Calu3 (cell line): ENCODE results near the gene AGBL1. TPM values are rescaled to one million over a fixed set of nuclear protein-coding genes. Genes with fewer than 3 reads are reported as not detected.

ENCODE experiments used
- BruUV-seq: library from RNA; stranded (reverse); fragments of 400-500 nt; replicated peaks from 2 replicates; lab custom pipeline; 2021; lab: Mats Ljungman, UMichigan
- CTCF ChIA-PET: fragments of 300-600 bp; sonication (Branson Sonifier 250); formaldehyde crosslinking; loops from one replicate; lab custom pipeline; 2022; ENCODE audit warnings: antibody characterized with exemption; lab: Charles Lee
- DNase-seq: peaks from one replicate; pipeline ENCODE4 v3.0.0; 2022
- H3K27ac Mint-ChIP-seq: one replicate; pipeline ENCODE4 v1.8.0; 2022; ENCODE audit warnings: mixed read lengths; ENCODE audit not compliant: unreplicated experiment
- H3K27me3 Mint-ChIP-seq: one replicate; pipeline ENCODE4 v1.8.0; 2022; ENCODE audit warnings: mixed read lengths; ENCODE audit not compliant: unreplicated experiment
- H3K36me3 Mint-ChIP-seq: one replicate; pipeline ENCODE4 v1.8.0; 2022; ENCODE audit warnings: mild to moderate bottlenecking, moderate library complexity, mixed read lengths; ENCODE audit not compliant: insufficient read depth, unreplicated experiment
- H3K4me1 Mint-ChIP-seq: one replicate; pipeline ENCODE4 v1.8.0; 2022; ENCODE audit warnings: mild to moderate bottlenecking, low read depth, mixed read lengths; ENCODE audit not compliant: unreplicated experiment
- H3K4me3 Mint-ChIP-seq: one replicate; pipeline ENCODE4 v1.8.0; 2022; ENCODE audit warnings: mild to moderate bottlenecking, low read depth, moderate library complexity, mixed read lengths; ENCODE audit not compliant: unreplicated experiment
- H3K9me3 Mint-ChIP-seq: one replicate; pipeline ENCODE4 v1.8.0; 2022; ENCODE audit warnings: low read depth, mixed read lengths; ENCODE audit not compliant: unreplicated experiment
- intact Hi-C: fragments of 100-400 bp; cut with micrococcal nuclease; formaldehyde crosslinking; loops from one replicate; pipeline ENCODE4 v1.10.0; 2022; ENCODE audit not compliant: unreplicated experiment
- total RNA-seq: library from RNA; stranded (reverse); gene quantifications from 2 replicates; pipeline ENCODE4 v1.2.3, GENCODE V29; 2022
- TF ChIP-seq, protein P1 (sequence below): fragments of 200-600 bp; IDR thresholded peaks from one replicate; pipeline ENCODE4 v1.8.0; 2022; ENCODE audit warnings: antibody characterized with exemption; ENCODE audit not compliant: unreplicated experiment

Gene AGBL1
- total RNA-seq, 1 experiment from 2014 or later: not detected

GRCh38 chr15:86948719-86949118 lies 869.0 kb downstream of the AGBL1 start:
- Mint-ChIP-seq H3K4me3 (no peak overlapping the region), H3K9me3 (peaks cover 9% of the 10 kb centered on the region), H3K27me3 (no peaks in the 10 kb centered on the region), H3K36me3 (no peaks in the 10 kb centered on the region), H3K27ac (no peak overlapping the region), H3K4me1 (no peaks in the 10 kb centered on the region)
- TF ChIP-seq, protein P1, sequence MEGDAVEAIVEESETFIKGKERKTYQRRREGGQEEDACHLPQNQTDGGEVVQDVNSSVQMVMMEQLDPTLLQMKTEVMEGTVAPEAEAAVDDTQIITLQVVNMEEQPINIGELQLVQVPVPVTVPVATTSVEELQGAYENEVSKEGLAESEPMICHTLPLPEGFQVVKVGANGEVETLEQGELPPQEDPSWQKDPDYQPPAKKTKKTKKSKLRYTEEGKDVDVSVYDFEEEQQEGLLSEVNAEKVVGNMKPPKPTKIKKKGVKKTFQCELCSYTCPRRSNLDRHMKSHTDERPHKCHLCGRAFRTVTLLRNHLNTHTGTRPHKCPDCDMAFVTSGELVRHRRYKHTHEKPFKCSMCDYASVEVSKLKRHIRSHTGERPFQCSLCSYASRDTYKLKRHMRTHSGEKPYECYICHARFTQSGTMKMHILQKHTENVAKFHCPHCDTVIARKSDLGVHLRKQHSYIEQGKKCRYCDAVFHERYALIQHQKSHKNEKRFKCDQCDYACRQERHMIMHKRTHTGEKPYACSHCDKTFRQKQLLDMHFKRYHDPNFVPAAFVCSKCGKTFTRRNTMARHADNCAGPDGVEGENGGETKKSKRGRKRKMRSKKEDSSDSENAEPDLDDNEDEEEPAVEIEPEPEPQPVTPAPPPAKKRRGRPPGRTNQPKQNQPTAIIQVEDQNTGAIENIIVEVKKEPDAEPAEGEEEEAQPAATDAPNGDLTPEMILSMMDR: no peak
- intact Hi-C loops: no loop called here
- DNase-seq: no peak
- CTCF ChIA-PET: no interaction called here
- BruUV-seq: no TSS peak

DNA sequence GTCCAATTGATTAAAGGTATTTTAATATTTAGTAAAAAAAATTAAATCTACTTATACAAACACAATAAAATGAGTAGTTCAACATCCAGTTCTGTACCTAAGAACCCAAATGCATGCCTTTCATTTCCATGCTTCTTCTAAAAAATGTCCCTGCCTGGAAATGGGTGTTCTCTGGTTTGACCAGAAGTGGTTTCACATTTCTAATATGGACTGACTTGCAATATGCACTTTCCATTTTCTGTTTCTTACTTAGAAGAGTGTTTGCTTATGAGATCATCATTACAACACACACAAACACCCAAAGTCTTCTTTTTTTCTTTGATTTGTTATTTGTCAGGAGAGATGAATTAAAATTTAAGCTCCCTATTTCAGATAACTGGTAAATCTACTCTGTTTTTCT lies 879.6 kb downstream of the AGBL1 start:
- no peak for DNase-seq
- intact Hi-C loops: no loop called here
- Mint-ChIP-seq H3K4me3 (no peak overlapping the region), H3K4me1 (no peaks in the 10 kb centered on the region), H3K9me3 (peaks cover 17% of the 10 kb centered on the region), H3K27me3 (no peaks in the 10 kb centered on the region), H3K36me3 (no peaks in the 10 kb centered on the region), H3K27ac (no peak overlapping the region)
- BruUV-seq: no TSS peak
- TF ChIP-seq, protein P1: no peak
- CTCF ChIA-PET: interaction anchor here (0.6 kb wide), 1 partner anchor 273 kb away, joined by 4 read pairs; no protein-coding TSS in a partner anchor

GRCh38 chr15:86961669-86962068 lies 882.0 kb downstream of the AGBL1 start:
- TF ChIP-seq, protein P1: no peak
- BruUV-seq: no TSS peak
- CTCF ChIA-PET: no interaction called here
- Mint-ChIP-seq H3K4me1 (no peaks in the 10 kb centered on the region), H3K4me3 (no peak overlapping the region), H3K9me3 (peaks cover 15% of the 10 kb centered on the region), H3K27ac (no peak overlapping the region), H3K27me3 (no peaks in the 10 kb centered on the region), H3K36me3 (no peaks in the 10 kb centered on the region)
- intact Hi-C loops: no loop called here
- DNase-seq: no peak

DNA sequence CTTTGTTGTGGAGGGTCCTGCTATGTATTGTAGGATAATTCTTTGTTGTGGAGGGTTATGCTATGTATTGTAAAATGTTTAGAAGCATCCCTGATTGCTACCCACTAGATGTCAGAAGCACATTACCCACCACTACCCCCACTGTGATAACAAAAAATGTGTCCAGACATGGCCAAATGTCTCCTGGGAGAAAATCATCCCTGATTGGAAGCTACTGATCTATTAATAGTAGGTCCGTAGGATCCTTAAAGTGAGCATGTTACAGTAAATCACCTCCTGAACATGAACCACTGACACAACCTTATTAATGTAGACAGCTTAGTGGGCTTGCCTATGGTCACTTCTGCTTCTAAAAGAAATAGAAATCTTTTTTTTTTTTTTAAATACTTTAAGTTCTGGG lies 884.6 kb downstream of the AGBL1 start:
- intact Hi-C loops: no loop called here
- H3K36me3 Mint-ChIP-seq: no peaks in the 10 kb centered on the region
- no peak overlapping the region for H3K4me3 Mint-ChIP-seq
- no peaks in the 10 kb centered on the region for H3K4me1 Mint-ChIP-seq
- DNase-seq: no peak
- TF ChIP-seq, protein P1: no peak
- no peaks in the 10 kb centered on the region for H3K27me3 Mint-ChIP-seq
- peaks cover 15% of the 10 kb centered on the region for H3K9me3 Mint-ChIP-seq
- no TSS peak for BruUV-seq
- CTCF ChIA-PET: no interaction called here
- H3K27ac Mint-ChIP-seq: no peak overlapping the region
